WTC11 (cell line): Measurements from ENCODE around the gene HHIPL1. TPM values are rescaled to one million over a fixed set of nuclear protein-coding genes. Genes with fewer than 3 reads are reported as not detected.

Source experiments
- ATAC-seq: fragments of 200-7000 bp; cut with Tn5 transposase; 2 replicates; pipeline ENCODE4 v1.10.0; 2021; ENCODE audit warnings: mild to moderate bottlenecking, moderate library complexity
- CTCF ChIA-PET: fragments of 300-600 bp; sonication (Branson Sonifier 250); formaldehyde crosslinking; loops from one replicate; lab custom pipeline; 2021; ENCODE audit warnings: antibody characterized with exemption; lab: Charles Lee
- POLR2A ChIA-PET: fragments of 350-600 bp; sonication (Branson Sonifier 250); formaldehyde crosslinking; loops from one replicate; lab custom pipeline; 2021; ENCODE audit warnings: antibody characterized with exemption; lab: Charles Lee
- DNase-seq: peaks from one replicate; pipeline ENCODE4 v3.0.0; 2021; ENCODE audit warnings: low spot score
- H3K27ac Mint-ChIP-seq: 2 replicates; pipeline ENCODE4 v1.8.0; 2021; ENCODE audit warnings: mixed read lengths
- H3K27me3 Mint-ChIP-seq: 2 replicates; pipeline ENCODE4 v1.8.0; 2021; ENCODE audit warnings: low read depth, mild to moderate bottlenecking, moderate library complexity, mixed read lengths
- H3K36me3 Mint-ChIP-seq: 2 replicates; pipeline ENCODE4 v1.8.0; 2021; ENCODE audit warnings: mixed read lengths
- H3K4me1 Mint-ChIP-seq: 2 replicates; pipeline ENCODE4 v1.8.0; 2022; ENCODE audit warnings: mixed read lengths
- H3K4me3 Mint-ChIP-seq: 2 replicates; pipeline ENCODE4 v1.8.0; 2021; ENCODE audit warnings: mild to moderate bottlenecking, moderate library complexity, mixed read lengths
- H3K9me3 Mint-ChIP-seq: 2 replicates; pipeline ENCODE4 v1.8.0; 2021; ENCODE audit warnings: mixed read lengths
- E2F4 ChIP-seq: sonication (generic); formaldehyde crosslinking; IDR thresholded peaks from 2 replicates; pipeline ENCODE4 v1.8.1; 2022; ENCODE audit warnings: low read depth, mild to moderate bottlenecking, moderate library complexity, missing genetic modification reagents, borderline replicate concordance
- FOXJ3 ChIP-seq: sonication (generic); formaldehyde crosslinking; IDR thresholded peaks from 2 replicates; pipeline ENCODE4 v1.9.0; 2021; ENCODE audit warnings: missing genetic modification reagents, mild to moderate bottlenecking, borderline replicate concordance
- FOXP1 ChIP-seq: sonication (generic); formaldehyde crosslinking; IDR thresholded peaks from 2 replicates; pipeline ENCODE4 v1.8.0; 2022; ENCODE audit warnings: missing genetic modification reagents, mild to moderate bottlenecking, moderate library complexity, borderline replicate concordance
- FOXP4 ChIP-seq: sonication (generic); formaldehyde crosslinking; IDR thresholded peaks from 2 replicates; pipeline ENCODE4 v1.8.0; 2022; ENCODE audit warnings: mild to moderate bottlenecking, missing genetic modification reagents
- KAT7 ChIP-seq: sonication (generic); formaldehyde crosslinking; IDR thresholded peaks from 2 replicates; pipeline ENCODE4 v1.8.1; 2023; ENCODE audit warnings: missing genetic modification reagents, mild to moderate bottlenecking, borderline replicate concordance
- NR2C2 ChIP-seq: sonication (generic); formaldehyde crosslinking; IDR thresholded peaks from 2 replicates; pipeline ENCODE4 v1.8.0; 2022; ENCODE audit warnings: mild to moderate bottlenecking, missing genetic modification reagents
- NR3C1 ChIP-seq: sonication (generic); formaldehyde crosslinking; conservative IDR thresholded peaks from 2 replicates; pipeline ENCODE4 v1.8.1; 2023; ENCODE audit warnings: low read depth, mild to moderate bottlenecking, missing genetic modification reagents
- PREB ChIP-seq: sonication (generic); formaldehyde crosslinking; IDR thresholded peaks from 2 replicates; pipeline ENCODE4 v1.8.1; 2022; ENCODE audit warnings: mild to moderate bottlenecking, missing genetic modification reagents, moderate library complexity, borderline replicate concordance
- RELA ChIP-seq: sonication (generic); formaldehyde crosslinking; IDR thresholded peaks from 2 replicates; pipeline ENCODE4 v1.8.1; 2022; ENCODE audit warnings: missing genetic modification reagents, mild to moderate bottlenecking, borderline replicate concordance
- SMAD4 ChIP-seq: sonication (generic); formaldehyde crosslinking; IDR thresholded peaks from 2 replicates; pipeline ENCODE4 v1.8.0; 2022; ENCODE audit warnings: mild to moderate bottlenecking, missing genetic modification reagents
- USF1 ChIP-seq: sonication (generic); formaldehyde crosslinking; IDR thresholded peaks from 2 replicates; pipeline ENCODE4 v1.8.0; 2022; ENCODE audit warnings: mild to moderate bottlenecking, missing genetic modification reagents
- ZMAT4 ChIP-seq: fragments of 250-450 bp; sonication (Bioruptor Pico); IDR thresholded peaks from 2 replicates; pipeline ENCODE4 v1.9.0; 2021; ENCODE audit warnings: mild to moderate bottlenecking
- ZNF121 ChIP-seq: sonication (generic); formaldehyde crosslinking; IDR thresholded peaks from 2 replicates; pipeline ENCODE4 v1.8.0; 2023; ENCODE audit warnings: missing genetic modification reagents
- ZNF138 ChIP-seq: sonication (generic); formaldehyde crosslinking; conservative IDR thresholded peaks from 2 replicates; pipeline ENCODE4 v1.8.1; 2022; ENCODE audit warnings: mild to moderate bottlenecking, moderate library complexity, missing genetic modification reagents
- ZNF219 ChIP-seq: sonication (generic); formaldehyde crosslinking; IDR thresholded peaks from 2 replicates; pipeline ENCODE4 v1.8.0; 2023; ENCODE audit warnings: missing genetic modification reagents, mild to moderate bottlenecking, borderline replicate concordance
- ZNF232 ChIP-seq: sonication (generic); formaldehyde crosslinking; IDR thresholded peaks from 2 replicates; pipeline ENCODE4 v1.8.0; 2022; ENCODE audit warnings: mild to moderate bottlenecking, missing genetic modification reagents
- ZNF263 ChIP-seq: sonication (generic); formaldehyde crosslinking; IDR thresholded peaks from 2 replicates; pipeline ENCODE4 v1.8.1; 2022; ENCODE audit warnings: low read depth, mild to moderate bottlenecking, moderate library complexity, missing genetic modification reagents
- ZNF281 ChIP-seq: sonication (generic); formaldehyde crosslinking; IDR thresholded peaks from 2 replicates; pipeline ENCODE4 v1.8.0; 2023; ENCODE audit warnings: mild to moderate bottlenecking, missing genetic modification reagents
- ZSCAN18 ChIP-seq: fragments of 250-450 bp; sonication (Bioruptor Pico); IDR thresholded peaks from 2 replicates; pipeline ENCODE4 v2.1.2; 2022; ENCODE audit warnings: mild to moderate bottlenecking, moderate library complexity
- total RNA-seq: library from RNA; stranded (reverse); gene quantifications from 3 replicates; pipeline ENCODE4 v1.2.3, GENCODE V29; 2021

Gene HHIPL1
- total RNA-seq, 1 experiment from 2014 or later: 1.5 TPM

- TF ChIP-seq ZNF281 (CRISPR knock-in tag) (no peak), ZNF121 (CRISPR knock-in tag) (no peak)
Observed at GRCh38 chr14:99707420-99707819, 62.5 kb downstream of the HHIPL1 start (continued).

GRCh38 chr14:99707921-99708320 lies 63.0 kb downstream of the HHIPL1 start:
- Mint-ChIP-seq H3K4me3 (no peak overlapping the region), H3K27ac (no peak overlapping the region), H3K27me3 (peaks cover 6% of the 10 kb centered on the region), H3K36me3 (peaks cover 16% of the 10 kb centered on the region), H3K9me3 (peaks cover 27% of the 10 kb centered on the region), H3K4me1 (no peaks in the 10 kb centered on the region)
- DNase-seq (no peak), ATAC-seq (no peak)
- CTCF ChIA-PET: interaction anchor here (1.3 kb wide), 1 partner anchor 19 kb away, joined by 5 read pairs; no protein-coding TSS in a partner anchor
- POLR2A ChIA-PET: no interaction called here
- TF ChIP-seq SMAD4 (CRISPR knock-in tag) (no peak), ZNF232 (CRISPR knock-in tag) (no peak), ZNF138 (CRISPR knock-in tag) (no peak), RELA (no peak), ZNF263 (no peak), PREB (CRISPR knock-in tag) (no peak), USF1 (CRISPR knock-in tag) (no peak), KAT7 (CRISPR knock-in tag) (no peak), ZNF219 (CRISPR knock-in tag) (no peak), NR3C1 (CRISPR knock-in tag) (no peak), ZSCAN18 (CRISPR knock-in tag) (no peak), ZMAT4 (CRISPR knock-in tag) (no peak), ZNF281 (CRISPR knock-in tag) (no peak), FOXJ3 (CRISPR knock-in tag) (no peak), E2F4 (CRISPR knock-in tag) (no peak), FOXP1 (CRISPR knock-in tag) (no peak), NR2C2 (no peak), FOXP4 (CRISPR knock-in tag) (no peak)
